Coronary artery (tissue), 2 donors: ENCODE data around the gene FRYL.

Experiments
- DNase-seq: peaks from one replicate; pipeline ENCODE4 v3.0.0-alpha.2; 2017; ENCODE audit warnings: low spot score
- H3K27ac ChIP-seq, 2 donors: fragments of 200-600 bp; sonication (generic); one replicate each; pipeline ENCODE4 v1.5.1; 2016 to 2019
- H3K4me3 ChIP-seq: fragments of 200-600 bp; sonication (generic); 2 replicates; pipeline ENCODE4 v1.5.1; 2016; ENCODE audit warnings: mild to moderate bottlenecking, moderate library complexity
- TF ChIP-seq, protein P1 (sequence below): fragments of 200-600 bp; sonication (generic); IDR thresholded peaks from one replicate; pipeline ENCODE4 v1.5.1; 2019; ENCODE audit warnings: antibody characterized with exemption

FRYL gene

GRCh38 chr4:48665555-48666186, 114.4 kb downstream of the FRYL start:
- TF ChIP-seq, protein P1, sequence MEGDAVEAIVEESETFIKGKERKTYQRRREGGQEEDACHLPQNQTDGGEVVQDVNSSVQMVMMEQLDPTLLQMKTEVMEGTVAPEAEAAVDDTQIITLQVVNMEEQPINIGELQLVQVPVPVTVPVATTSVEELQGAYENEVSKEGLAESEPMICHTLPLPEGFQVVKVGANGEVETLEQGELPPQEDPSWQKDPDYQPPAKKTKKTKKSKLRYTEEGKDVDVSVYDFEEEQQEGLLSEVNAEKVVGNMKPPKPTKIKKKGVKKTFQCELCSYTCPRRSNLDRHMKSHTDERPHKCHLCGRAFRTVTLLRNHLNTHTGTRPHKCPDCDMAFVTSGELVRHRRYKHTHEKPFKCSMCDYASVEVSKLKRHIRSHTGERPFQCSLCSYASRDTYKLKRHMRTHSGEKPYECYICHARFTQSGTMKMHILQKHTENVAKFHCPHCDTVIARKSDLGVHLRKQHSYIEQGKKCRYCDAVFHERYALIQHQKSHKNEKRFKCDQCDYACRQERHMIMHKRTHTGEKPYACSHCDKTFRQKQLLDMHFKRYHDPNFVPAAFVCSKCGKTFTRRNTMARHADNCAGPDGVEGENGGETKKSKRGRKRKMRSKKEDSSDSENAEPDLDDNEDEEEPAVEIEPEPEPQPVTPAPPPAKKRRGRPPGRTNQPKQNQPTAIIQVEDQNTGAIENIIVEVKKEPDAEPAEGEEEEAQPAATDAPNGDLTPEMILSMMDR: no peak
- H3K27ac ChIP-seq: peak overlapping the region in 1 of 2 donors; percentile 1
- H3K4me3 ChIP-seq: no peak overlapping the region
- no peak for DNase-seq

DNA sequence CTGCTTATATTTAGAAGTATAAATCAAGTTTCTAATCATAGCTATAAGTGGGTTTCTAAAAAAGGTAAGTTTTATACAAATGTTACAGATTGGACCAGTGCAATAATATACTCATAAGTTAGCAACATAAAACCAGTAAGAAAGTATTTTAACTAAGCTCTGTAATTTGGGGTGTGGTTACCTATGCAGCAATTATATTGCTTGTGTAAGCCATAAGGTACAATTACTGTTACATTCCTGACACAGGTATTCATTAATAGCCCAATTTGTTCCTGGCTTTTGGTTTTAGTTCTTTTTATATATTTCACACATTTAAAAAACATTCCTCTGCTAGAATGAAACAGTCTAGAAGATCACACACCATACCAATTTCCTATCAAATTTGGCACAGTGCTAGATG, 115.1 kb downstream of the FRYL start:
- DNase-seq: no peak
- Histone ChIP-seq H3K27ac (no peak overlapping the region), H3K4me3 (no peak overlapping the region)
- TF ChIP-seq, protein P1: no peak

DNA sequence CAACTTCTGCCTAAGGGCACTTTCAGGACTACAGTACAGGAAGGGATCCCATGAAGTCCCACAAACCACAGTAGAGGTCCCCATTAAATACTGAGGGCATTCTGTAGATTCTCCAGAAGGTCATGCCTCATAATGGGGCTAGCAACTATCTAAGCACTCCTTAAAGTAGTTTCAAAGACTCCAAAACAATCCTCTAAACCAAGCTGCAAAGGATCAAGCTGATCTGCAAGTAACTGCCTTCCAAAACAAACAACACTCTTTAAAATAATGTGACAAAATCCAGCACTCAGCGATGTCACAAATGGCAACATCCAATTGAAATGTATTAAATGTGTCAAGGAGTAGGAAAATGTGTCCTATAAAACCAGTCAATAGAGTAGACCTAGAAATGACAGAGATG, 118.7 kb downstream of the FRYL start:
- Histone ChIP-seq H3K4me3 (no peak overlapping the region), H3K27ac (no peak overlapping the region)
- TF ChIP-seq, protein P1: no peak
- no peak for DNase-seq

DNA sequence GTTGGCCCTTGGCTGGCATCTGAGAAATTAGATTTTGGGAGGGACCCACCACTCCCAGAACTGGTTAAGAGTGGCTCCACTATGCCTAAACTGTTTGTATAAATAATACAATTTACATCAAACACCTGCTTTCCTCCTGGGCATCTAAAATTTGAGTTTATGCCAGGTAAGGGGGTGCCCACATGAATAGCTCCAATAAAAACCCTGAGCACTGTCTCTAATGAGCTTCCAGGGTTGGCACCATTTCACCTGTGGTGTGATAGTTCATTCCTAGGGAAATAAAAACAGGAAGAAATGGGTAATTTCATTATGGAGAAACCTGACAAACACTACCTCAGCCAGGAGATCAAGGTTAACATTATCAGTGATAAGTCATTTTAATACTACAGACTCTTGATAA, 119.7 kb downstream of the FRYL start:
- TF ChIP-seq, protein P1: no peak
- H3K4me3 ChIP-seq: no peak overlapping the region
- no peak overlapping the region for H3K27ac ChIP-seq
- no peak for DNase-seq

- DNase-seq: no peak
- Histone ChIP-seq H3K4me3 (peak overlapping the region; percentile 52), H3K27ac (peak overlapping the region; percentile 3 to 70)
- TF ChIP-seq, protein P1: no peak
Measured at GRCh38 chr4:48654015-48654664, 125.9 kb downstream of the FRYL start.

- H3K4me3 ChIP-seq: peak overlapping the region; percentile 52
- peak; percentile 78 for DNase-seq
- TF ChIP-seq, protein P1: no peak
- peak overlapping the region; percentile 3 to 70 for H3K27ac ChIP-seq
Measured at GRCh38 chr4:48653217-48654014, 126.7 kb downstream of the FRYL start.
